Endodermal cell (in vitro differentiated cells): ENCODE results near the gene MYH7B. TPM values are rescaled to one million over a fixed set of nuclear protein-coding genes. Genes with fewer than 3 reads are reported as not detected.

Experiments used
- DNase-seq: peaks from one replicate; pipeline ENCODE4 v3.0.0-alpha.2; 2017
- H3K27ac ChIP-seq: 2 replicates; pipeline ENCODE4 v1.5.1; 2013; ENCODE audit warnings: mild to moderate bottlenecking, low read depth, low read length, moderate library complexity
- H3K27me3 ChIP-seq: 2 replicates; pipeline ENCODE4 v1.6.1; 2013; ENCODE audit warnings: mild to moderate bottlenecking, low read length, moderate library complexity; ENCODE audit not compliant: insufficient read depth, control insufficient read depth, poor library complexity, severe bottlenecking
- H3K36me3 ChIP-seq: 2 replicates; pipeline ENCODE4 v1.7.0; 2013; ENCODE audit warnings: mild to moderate bottlenecking, low read length, moderate library complexity; ENCODE audit not compliant: control insufficient read depth, insufficient read depth
- H3K4me1 ChIP-seq: one replicate; pipeline ENCODE4 v1.7.0; 2013; ENCODE audit warnings: low read length; ENCODE audit not compliant: control insufficient read depth, insufficient read depth
- H3K4me3 ChIP-seq: 2 replicates; pipeline ENCODE4 v1.5.1; 2013; ENCODE audit warnings: mild to moderate bottlenecking, low read length, moderate library complexity
- H3K9ac ChIP-seq: 2 replicates; pipeline ENCODE4 v1.6.1; 2013; ENCODE audit warnings: mild to moderate bottlenecking, low read length, moderate library complexity; ENCODE audit not compliant: poor library complexity, severe bottlenecking; ENCODE audit errors: extremely low read depth
- H3K9me3 ChIP-seq: 2 replicates; pipeline ENCODE4 v1.6.1; 2013; ENCODE audit warnings: mild to moderate bottlenecking, low read length, moderate library complexity; ENCODE audit not compliant: control insufficient read depth
- H3K27ac Mint-ChIP-seq: 2 replicates; pipeline ENCODE4 v1.8.0; 2020; ENCODE audit warnings: mixed read lengths
- H3K27me3 Mint-ChIP-seq: 2 replicates; pipeline ENCODE4 v1.8.0; 2021; ENCODE audit warnings: mild to moderate bottlenecking, mixed read lengths; ENCODE audit not compliant: insufficient read depth
- H3K36me3 Mint-ChIP-seq: 2 replicates; pipeline ENCODE4 v1.8.0; 2020; ENCODE audit warnings: low read depth, mixed read lengths
- H3K4me1 Mint-ChIP-seq: 2 replicates; pipeline ENCODE4 v1.8.0; 2020; ENCODE audit warnings: mixed read lengths
- H3K4me3 Mint-ChIP-seq: 2 replicates; pipeline ENCODE4 v1.8.0; 2020; ENCODE audit warnings: mild to moderate bottlenecking, moderate library complexity, mixed read lengths
- H3K9me3 Mint-ChIP-seq: 2 replicates; pipeline ENCODE4 v1.8.0; 2020; ENCODE audit warnings: mild to moderate bottlenecking, mixed read lengths
- CTCF ChIP-seq: fragments of 200-600 bp; sonication (generic); conservative IDR thresholded peaks from 2 replicates; pipeline ENCODE4 v1.5.0; 2021; ENCODE audit warnings: antibody characterized with exemption, mild to moderate bottlenecking
- WGBS, 2 experiments: methylation state at CpG; one replicate each; pipeline versions ENCODE4 v1.1.5 to v1.1.7; 2013; ENCODE audit warnings: missing lambda C conversion rate in 2 of 2, mixed read lengths in 1 of 2; ENCODE audit not compliant: insufficient coverage in 1 of 2, insufficient read length in 1 of 2; 5-methylcytosine and 5-hydroxymethylcytosine counted together
- total RNA-seq, 2 donors: library from RNA; stranded (reverse); fragmentation: NEBNext Ultra II Directional in 1 of 2; extraction: Animal tissue kit (Norgen Biotek cat#: 25700) in 1 of 2; gene quantifications; 2 replicates in 1 of 2; 3 replicates in 1 of 2; pipeline ENCODE4 v1.2.1, GENCODE V29; 2021

MYH7B gene
- total RNA-seq, 2 donors from 2014 or later = 0.37 to 0.49 TPM

DNA sequence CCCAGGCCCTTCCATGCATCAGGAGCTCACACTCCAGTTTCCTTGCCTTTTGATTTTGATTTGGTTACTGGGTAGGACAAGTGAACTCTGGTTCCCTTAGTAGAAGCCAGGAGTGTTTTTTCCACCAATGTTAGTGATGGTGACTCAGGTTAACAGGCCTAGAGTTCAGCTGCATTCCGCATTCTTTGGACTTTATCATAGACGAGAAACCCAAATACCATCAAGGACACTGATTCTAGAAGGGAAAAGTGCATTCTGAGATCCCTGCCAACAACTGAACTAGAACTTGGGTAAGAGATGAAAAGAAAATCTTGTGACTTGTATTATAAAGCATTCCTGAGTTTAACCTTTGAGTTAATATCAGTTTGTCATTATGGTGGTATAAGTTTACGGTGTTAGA lies 9.0 kb upstream of the MYH7B start:
- peaks cover 9% of the 10 kb centered on the region for H3K4me1 Mint-ChIP-seq
- DNase-seq = no peak
- H3K27me3 Mint-ChIP-seq = no peaks in the 10 kb centered on the region
- no peaks in the 10 kb centered on the region for H3K9me3 ChIP-seq
- no peak overlapping the region for H3K4me3 Mint-ChIP-seq
- H3K4me1 ChIP-seq = peaks cover 2% of the 10 kb centered on the region
- H3K36me3 Mint-ChIP-seq = peaks cover 43% of the 10 kb centered on the region
- H3K36me3 ChIP-seq = peaks cover 51% of the 10 kb centered on the region
- no peak for TF ChIP-seq CTCF
- no peaks in the 10 kb centered on the region for H3K27me3 ChIP-seq
- no peaks in the 10 kb centered on the region for H3K9me3 Mint-ChIP-seq
- WGBS, 2 experiments = 94 to 98% methylated on average over 2 to 3 of the region's 3 CpGs
- H3K27ac Mint-ChIP-seq = no peak overlapping the region
- no peak overlapping the region for H3K4me3 ChIP-seq
- H3K9ac ChIP-seq = no peak overlapping the region
- no peak overlapping the region for H3K27ac ChIP-seq

- no peak for DNase-seq
- Histone ChIP-seq H3K4me1 (peaks cover 2% of the 10 kb centered on the region), H3K27me3 (no peaks in the 10 kb centered on the region), H3K36me3 (peaks cover 46% of the 10 kb centered on the region), H3K9ac (no peak overlapping the region), H3K9me3 (no peaks in the 10 kb centered on the region), H3K27ac (no peak overlapping the region), H3K4me3 (no peak overlapping the region)
- no peak for TF ChIP-seq CTCF
- Mint-ChIP-seq H3K9me3 (no peaks in the 10 kb centered on the region), H3K4me1 (peaks cover 9% of the 10 kb centered on the region), H3K36me3 (peaks cover 39% of the 10 kb centered on the region), H3K27me3 (no peaks in the 10 kb centered on the region), H3K27ac (no peak overlapping the region), H3K4me3 (no peak overlapping the region)
Measured at GRCh38 chr20:34947336-34947735, 8.3 kb upstream of the MYH7B start.

DNA sequence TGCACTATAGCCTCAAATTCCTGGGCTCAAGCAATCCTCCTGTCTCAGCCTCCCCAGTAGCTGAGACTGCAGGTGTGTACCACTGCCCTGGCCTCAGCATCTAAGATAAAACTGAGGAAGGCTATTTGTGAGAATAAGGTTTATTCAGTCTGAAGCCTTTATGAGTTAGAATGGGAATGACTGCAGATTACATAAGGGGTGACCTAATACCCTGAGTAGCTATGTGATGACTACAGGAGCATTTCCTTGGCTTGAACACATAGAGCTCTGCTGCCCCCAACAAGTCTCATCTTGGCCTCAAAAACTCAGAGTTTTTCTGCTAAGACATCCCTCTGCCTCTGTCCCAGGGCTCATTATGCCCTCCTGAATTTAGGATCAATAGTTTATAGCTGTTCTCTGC lies 7.6 kb upstream of the MYH7B start:
- H3K4me1 ChIP-seq = peaks cover 2% of the 10 kb centered on the region
- H3K4me1 Mint-ChIP-seq = peaks cover 9% of the 10 kb centered on the region
- H3K36me3 ChIP-seq = peaks cover 41% of the 10 kb centered on the region
- H3K27ac ChIP-seq = no peak overlapping the region
- H3K9me3 Mint-ChIP-seq = no peaks in the 10 kb centered on the region
- no peak overlapping the region for H3K27ac Mint-ChIP-seq
- no peaks in the 10 kb centered on the region for H3K27me3 ChIP-seq
- DNase-seq = no peak
- no peaks in the 10 kb centered on the region for H3K9me3 ChIP-seq
- H3K36me3 Mint-ChIP-seq = peaks cover 32% of the 10 kb centered on the region
- no peak overlapping the region for H3K4me3 Mint-ChIP-seq
- no peaks in the 10 kb centered on the region for H3K27me3 Mint-ChIP-seq
- TF ChIP-seq CTCF = no peak
- H3K9ac ChIP-seq = no peak overlapping the region
- no peak overlapping the region for H3K4me3 ChIP-seq
